ENCODE data around the gene ORM2.

DNA sequence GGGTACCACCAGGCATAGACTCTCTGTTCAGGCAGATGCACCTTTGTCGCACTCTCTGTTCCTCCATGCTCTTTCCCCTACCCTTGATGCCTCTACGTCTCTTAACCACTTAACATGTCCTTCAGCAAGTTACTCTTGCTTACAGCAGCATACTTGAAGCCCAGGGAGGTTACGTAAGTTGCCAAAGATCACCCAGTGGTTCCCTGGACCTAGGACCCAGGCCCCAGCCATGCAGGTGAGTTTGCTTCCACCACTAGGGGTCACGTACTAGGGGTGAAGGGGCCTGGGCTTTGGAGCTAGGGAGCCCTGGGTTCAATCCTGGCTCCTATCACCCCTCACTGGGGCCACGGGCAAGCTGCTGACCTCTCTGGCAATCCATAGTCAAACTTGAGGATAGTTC lies 49.2 kb downstream of the ORM2 start:
- TF ChIP-seq, protein P1, sequence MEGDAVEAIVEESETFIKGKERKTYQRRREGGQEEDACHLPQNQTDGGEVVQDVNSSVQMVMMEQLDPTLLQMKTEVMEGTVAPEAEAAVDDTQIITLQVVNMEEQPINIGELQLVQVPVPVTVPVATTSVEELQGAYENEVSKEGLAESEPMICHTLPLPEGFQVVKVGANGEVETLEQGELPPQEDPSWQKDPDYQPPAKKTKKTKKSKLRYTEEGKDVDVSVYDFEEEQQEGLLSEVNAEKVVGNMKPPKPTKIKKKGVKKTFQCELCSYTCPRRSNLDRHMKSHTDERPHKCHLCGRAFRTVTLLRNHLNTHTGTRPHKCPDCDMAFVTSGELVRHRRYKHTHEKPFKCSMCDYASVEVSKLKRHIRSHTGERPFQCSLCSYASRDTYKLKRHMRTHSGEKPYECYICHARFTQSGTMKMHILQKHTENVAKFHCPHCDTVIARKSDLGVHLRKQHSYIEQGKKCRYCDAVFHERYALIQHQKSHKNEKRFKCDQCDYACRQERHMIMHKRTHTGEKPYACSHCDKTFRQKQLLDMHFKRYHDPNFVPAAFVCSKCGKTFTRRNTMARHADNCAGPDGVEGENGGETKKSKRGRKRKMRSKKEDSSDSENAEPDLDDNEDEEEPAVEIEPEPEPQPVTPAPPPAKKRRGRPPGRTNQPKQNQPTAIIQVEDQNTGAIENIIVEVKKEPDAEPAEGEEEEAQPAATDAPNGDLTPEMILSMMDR (IDR thresholded peaks at IDR 0.05) = no peak
- TF ChIP-seq POLR2A (IDR thresholded peaks at IDR 0.05) = no peak
- TF ChIP-seq EP300 (IDR thresholded peaks at IDR 0.05) = no peak

Data from tibial nerve (tissue), 4 donors.